ENCODE measurements around the gene CORO2B. TPM values are rescaled to one million over a fixed set of nuclear protein-coding genes. Genes with fewer than 3 reads are reported as not detected.

The CORO2B gene
- total RNA-seq, 1 donor from 2014 or later: 3.4 TPM

- no peak for DNase-seq (ENCODE audit: low read depth, low spot score)
Observed at GRCh38 chr15:68553994-68554720, 24.6 kb upstream of the CORO2B start.

DNA sequence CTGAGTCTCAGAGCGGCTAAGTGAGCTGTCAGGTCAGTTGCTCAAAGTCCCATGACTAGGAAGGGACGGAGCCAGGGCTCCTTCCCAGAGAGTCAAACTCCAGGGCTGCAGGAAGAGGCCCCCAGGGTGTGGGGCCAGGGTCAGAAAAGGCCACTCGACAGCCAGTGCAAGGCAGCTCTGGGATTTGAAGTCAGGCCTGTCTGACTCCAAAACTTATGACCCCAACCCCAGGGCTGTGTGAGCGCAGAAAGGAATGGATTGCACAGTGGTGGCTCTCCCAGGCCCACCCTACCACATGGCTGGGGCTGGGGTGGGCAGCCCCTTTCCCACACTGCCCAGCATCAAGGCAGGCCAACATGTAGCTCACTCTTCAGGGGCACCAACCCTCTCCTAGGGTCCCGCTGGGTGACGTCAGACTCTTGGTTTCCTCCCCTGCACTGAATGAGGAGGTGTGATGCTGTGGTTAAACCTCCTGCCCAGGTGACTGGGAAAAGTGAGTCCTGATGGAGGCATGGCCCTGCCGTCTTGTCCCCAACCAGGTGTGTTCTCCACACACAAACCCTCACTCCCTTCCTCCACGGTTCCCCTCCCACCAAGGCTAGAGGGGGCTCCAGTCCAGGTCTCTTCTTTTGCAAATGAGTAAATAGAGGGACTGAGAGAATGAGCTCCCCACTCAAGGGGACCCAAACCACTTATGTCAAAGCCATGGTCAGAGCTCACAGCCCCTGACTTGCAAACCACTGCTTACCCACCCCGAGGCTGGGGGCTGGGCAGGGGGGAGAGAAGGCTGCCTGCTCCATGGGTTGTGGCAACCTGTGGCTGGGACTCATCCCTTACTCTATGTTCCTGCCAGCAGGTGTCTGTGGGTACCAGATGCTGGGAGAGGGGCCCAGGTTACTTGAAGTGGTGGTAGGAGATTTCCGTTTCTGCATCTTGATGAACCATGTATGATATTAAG lies 23.8 kb upstream of the CORO2B start:
- no peak for DNase-seq (ENCODE audit: low read depth, low spot score)

GRCh38 chr15:68555679-68556037 lies 23.1 kb upstream of the CORO2B start:
- DNase-seq (ENCODE audit: low read depth, low spot score): no peak

GRCh38 chr15:68556139-68556990 lies 22.4 kb upstream of the CORO2B start:
- DNase-seq (ENCODE audit: low read depth, low spot score): no peak

- no peak for DNase-seq (ENCODE audit: low read depth, low spot score)
Observed at GRCh38 chr15:68557469-68558317, 21.1 kb upstream of the CORO2B start.

GRCh38 chr15:68558318-68559305 lies 20.2 kb upstream of the CORO2B start:
- DNase-seq (ENCODE audit: low read depth, low spot score): no peak

- no peak for DNase-seq (ENCODE audit: low read depth, low spot score)
Observed at GRCh38 chr15:68559345-68560310, 19.2 kb upstream of the CORO2B start.

- no peak for DNase-seq (ENCODE audit: low read depth, low spot score)
Observed at GRCh38 chr15:68560501-68561113, 18.2 kb upstream of the CORO2B start.

DNA sequence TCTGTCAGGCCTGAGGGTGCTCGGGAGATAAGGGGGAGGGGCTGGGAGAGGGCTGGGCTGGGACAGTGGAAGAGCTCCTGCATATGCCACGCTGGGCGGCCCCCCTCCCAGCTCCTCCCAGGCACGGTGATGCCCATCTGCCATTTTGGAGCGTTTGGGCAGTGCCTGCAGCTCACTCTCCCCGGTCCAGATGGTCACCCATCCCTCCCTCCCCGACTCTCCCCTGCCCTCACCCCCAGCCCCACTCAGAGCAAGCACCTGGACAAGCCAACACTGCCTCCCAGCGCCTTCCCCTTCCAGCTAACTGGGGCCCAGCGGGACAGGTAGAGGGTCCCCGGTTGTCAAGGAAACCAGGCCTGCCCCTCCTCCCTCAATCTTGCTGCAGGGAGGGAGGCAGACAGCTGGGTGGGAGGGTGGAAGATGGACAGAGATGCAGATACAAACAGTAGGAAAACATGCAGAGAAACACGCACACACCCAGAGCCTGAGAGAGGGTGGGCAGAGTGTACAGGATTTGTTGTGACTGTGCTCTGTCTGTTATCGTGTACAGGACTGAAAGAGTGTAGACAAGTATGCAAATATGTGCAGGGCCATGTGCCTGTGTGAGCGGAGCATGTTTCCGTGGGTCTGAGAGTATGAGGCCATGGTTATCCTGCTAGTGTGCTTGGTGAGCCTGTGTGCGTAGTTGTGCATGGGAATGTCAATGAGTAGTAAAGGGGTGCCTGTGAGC lies 17.5 kb upstream of the CORO2B start:
- no peak for DNase-seq (ENCODE audit: low read depth, low spot score)

DNA sequence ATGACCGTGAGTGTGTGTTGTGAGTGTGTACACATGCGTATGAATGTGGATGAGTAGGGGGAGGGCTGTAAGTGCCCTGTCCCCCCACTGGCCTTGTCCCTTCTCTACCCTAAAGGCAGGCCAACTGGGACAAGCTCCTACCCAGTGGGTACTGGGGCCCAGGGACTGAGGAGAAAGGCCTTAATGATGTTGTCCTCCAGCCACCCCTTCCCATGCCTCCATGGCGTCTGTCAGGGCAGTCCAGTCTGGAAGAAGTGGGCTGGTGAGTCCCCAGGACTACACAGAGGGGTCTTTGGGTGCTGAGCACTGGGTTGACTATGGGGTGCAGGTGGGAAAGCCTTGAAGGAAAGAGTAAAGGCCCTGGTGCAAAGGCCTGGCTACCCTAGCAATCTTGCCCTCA lies 16.9 kb upstream of the CORO2B start:
- DNase-seq (ENCODE audit: low read depth, low spot score): no peak

DNA sequence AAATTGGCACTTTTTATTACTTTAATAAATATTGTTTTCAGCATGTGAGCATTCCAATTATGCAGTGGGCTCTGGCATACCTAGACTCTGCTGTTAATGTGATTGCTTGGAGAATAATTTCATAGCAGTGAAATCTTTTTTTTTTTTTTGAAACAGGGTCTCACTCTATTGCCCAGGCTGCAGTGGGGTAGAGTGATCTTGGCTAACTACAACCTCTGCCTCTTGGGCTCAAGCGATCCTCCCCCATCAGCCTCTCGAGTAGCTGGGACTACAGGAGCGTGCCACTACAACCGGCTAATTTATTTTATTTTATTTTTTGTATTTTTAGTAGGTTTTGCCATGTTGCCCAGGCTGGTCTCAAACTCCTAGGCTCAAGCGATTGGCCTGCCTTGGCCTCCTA lies 14.6 kb upstream of the CORO2B start:
- no peak for DNase-seq (ENCODE audit: low read depth, low spot score)

DNA sequence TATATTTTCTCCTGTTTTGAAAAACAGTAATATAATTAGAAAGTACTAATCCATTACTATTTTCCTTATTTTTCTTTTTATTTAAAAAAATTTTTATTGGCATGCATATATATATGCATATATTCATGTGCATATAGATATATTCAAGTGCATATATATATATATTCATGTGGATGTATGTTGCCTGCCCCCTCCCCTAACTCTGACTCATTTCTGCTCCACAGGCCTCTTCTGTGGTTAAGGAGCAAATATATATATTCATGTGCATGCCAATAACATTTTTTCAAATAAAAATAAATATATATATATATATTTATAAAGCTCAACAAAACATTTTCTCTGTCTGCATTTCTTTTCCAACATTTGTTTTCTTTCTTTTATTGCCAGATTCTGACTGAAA lies 13.6 kb upstream of the CORO2B start:
- no peak for DNase-seq (ENCODE audit: low read depth, low spot score)

DNA sequence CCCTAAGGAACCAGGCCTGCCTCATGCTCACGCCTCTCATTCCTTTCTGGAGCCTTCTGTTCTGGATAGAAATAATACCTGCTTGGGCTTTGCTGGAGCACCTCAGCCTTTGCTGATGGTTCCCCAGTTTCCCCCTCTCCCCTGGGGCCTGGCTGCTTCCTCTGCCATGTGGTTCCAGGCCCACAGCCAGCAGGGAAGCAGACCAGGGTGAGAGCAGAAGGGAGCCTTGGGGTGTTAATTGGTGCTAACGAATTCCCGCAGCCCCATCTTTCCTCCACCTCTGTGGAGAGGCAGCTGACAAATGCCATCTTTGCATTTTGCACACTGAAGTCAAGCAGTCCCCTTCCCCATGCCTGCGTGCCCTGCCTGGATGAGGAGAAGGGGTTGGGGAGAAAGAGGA lies 13.1 kb upstream of the CORO2B start:
- no peak for DNase-seq (ENCODE audit: low read depth, low spot score)

DNA sequence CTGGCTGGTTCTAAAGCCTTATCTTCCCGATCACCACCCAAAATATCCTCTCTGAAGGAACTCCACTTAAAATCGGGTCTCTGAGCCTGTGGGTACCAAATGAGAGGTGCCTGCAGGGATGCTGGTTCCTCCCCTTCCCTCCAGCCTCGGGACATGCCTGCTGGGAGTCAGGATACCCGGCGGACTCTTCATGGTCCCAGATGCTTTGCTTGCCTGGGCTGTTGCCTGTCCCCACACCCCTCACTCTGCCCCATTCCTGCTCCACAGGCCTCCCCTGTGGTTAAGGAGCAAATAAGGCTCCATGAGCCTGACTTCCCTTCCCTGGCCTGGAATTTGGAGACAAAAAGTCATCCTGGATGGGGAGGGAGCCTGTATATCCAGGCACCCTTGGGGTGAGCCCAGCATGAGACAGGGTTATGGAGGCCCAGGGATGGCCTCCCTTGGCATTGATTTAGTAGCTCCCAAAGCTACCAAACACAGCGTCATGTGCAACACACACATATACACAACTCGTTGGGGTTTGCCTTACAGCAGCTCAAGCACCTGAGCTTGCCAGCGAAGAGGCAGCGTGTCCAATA lies 12.3 kb upstream of the CORO2B start:
- DNase-seq (ENCODE audit: low read depth, low spot score): no peak

GRCh38 chr15:68567345-68567744 lies 11.4 kb upstream of the CORO2B start:
- DNase-seq (ENCODE audit: low read depth, low spot score): no peak

DNA sequence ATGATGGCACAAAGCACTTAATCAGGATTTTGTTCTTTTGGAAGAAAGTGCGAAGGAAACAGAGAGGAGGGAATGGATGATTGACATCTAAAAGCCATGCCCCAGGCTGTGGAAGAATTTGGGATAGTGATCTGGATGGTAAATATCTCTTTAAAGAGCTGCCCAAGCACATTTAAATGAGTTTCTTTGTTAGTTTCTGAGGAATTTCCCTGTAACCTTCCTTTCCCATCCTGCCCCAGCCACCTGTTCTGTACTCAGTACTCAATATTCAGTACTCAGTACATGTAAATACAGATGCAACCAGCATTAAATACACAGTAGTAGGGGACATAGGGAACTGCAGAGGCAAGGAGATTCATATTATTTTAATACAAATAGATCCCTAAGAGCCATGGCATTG lies 7.8 kb upstream of the CORO2B start:
- DNase-seq (ENCODE audit: low read depth, low spot score): no peak

DNA sequence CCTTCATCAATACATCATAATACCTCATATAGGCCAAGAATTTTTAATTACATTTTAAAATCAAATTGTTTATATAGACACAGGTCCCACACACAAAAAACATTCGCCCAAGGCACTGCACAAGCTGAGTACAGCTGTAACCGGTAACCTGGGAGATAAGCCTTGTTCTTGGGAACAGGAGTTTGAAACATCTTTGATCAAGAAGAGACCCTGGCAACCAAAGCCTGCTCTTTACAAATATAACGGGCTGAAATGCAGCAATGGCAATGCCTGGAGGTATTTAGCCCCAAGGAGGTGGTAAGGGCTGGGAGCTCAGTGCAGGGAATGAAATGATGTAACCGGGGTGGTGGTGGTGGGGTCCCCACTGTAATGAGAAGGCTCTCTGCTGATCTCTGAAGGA lies 7.2 kb upstream of the CORO2B start:
- no peak for DNase-seq (ENCODE audit: low read depth, low spot score)
